RCC 7860 (cell line): ENCODE results near the gene GRM4.

Source experiments
- DNase-seq: peaks from one replicate; pipeline ENCODE4 v3.0.0-alpha.2; 2015; ENCODE audit warnings: low spot score
- FAIRE-seq: peaks from 2 replicates; lab custom pipeline; 2012; peaks lifted over from hg19 to GRCh38; lab: Jason Lieb, UNC

GRM4 gene

DNA sequence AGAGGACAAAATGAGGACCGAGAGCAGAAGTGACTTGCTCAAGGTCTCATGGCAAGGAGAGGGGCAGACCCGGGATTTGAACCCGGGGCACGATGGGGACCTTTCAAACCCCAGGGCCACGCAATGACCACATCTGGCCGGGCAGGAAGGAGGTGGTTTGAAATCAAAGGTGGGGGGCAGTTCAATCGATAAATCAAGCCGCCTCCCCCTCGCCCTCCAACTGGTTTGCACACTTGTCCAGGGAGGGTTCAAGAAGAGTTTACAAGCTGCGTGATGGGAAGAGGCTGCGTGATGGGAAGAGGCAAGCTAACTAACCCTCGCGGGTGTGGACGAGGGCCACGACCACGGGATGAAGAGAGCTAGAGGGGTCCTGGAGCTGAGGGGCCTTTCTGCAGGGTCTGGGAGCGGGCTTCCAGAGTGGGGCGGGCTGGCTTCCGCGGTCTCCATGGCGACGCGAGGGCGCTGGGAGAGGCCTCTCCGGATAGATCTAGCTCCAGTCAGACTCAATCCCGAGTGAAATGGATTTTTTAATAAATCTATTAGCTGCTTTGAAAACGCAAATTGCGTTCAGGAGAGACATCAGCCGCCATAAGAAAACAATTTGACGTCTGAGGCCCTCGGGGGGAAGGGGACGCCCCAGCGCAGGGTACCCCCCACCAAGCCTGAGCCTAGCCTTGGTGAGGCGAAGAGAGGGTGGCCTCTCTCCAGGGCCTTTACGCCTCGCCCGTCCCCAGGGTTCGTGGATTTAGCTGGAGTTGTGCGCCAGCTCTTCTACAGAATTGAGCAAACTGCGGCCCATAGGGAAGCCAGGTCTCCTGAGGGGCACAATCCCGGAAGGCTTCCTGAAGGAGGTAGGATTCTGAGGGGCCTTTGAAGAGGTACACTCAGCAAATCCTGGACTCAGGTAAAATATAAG lies 143.9 kb downstream of the GRM4 start:
- FAIRE-seq, result no peak
- no peak for DNase-seq

DNA sequence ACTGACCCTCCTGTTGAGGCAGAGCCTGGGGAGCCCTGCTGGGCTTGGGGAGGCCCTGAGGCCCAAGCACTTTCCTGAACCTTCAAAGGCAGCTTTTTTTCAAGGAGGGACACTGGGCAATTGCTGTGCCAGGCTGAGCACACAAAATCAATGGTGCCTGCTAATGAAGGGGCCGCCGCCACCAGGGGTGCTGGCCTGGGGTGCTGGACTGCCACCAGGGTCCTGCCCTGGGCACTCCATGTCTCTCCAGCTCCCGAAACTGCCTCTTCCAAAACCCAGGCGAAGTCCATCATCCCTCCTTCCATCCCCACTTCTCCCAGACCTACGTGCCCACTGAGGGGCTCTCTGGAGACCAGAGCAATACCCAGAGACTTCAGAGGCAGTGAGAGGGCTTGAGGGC lies 145.6 kb downstream of the GRM4 start:
- no peak for DNase-seq
- FAIRE-seq, result no peak

DNA sequence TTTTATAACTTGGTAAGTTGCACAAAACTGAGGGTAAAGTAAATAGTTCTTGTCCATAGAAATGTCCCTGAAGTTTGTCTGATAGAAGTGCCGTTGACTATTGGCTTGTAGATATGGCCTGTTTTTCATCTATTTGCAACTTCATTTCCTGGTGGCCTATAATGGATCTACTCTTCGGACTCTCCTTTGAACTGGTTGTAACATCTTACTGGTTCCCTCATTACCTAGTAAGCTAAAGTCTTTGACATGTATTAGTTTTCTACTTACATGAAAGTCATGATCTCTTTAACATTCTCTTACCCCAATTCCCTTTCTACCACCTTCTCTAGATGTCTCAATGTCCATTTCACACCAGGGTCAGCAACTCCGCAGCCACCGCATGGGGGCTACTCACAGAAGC lies 146.3 kb downstream of the GRM4 start:
- no peak for FAIRE-seq
- no peak for DNase-seq

DNA sequence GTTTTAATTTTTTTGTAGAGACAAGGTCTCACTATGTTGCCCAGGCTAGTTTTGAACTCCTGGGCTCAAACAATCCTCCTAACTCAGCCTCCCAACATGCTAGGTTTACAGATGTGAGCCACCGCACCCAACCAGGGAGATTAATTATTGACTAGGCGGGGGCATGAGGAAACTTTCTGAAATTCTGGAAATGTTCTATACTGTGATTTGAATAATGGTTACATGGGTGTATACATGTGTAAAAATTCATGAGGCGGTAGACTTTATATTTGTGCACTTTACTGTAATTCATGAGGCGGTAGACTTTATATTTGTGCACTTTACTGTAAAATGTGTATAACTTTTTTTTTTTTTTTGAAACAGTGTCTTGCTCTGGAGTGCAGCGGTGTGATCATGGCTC lies 147.2 kb downstream of the GRM4 start:
- no peak for FAIRE-seq
- DNase-seq, result no peak

DNA sequence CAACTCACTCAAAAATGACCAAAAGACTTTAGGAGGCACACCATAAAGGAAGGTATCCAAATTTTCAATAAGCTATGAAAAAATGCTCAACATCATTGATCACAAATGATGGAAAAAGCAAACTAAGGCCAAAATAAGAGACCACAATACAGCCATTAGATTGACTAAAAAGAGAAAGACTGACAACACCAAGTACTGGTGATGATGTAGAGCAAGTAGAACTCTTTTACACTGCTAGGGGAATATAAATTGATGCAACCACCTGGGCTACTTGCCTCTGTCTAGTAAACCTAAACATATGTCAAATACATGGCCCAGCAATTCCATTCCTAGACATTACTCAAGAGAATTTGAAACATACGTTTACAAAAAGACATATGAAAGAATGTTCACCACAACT lies 148.6 kb downstream of the GRM4 start:
- FAIRE-seq (no peak), DNase-seq (no peak)

DNA sequence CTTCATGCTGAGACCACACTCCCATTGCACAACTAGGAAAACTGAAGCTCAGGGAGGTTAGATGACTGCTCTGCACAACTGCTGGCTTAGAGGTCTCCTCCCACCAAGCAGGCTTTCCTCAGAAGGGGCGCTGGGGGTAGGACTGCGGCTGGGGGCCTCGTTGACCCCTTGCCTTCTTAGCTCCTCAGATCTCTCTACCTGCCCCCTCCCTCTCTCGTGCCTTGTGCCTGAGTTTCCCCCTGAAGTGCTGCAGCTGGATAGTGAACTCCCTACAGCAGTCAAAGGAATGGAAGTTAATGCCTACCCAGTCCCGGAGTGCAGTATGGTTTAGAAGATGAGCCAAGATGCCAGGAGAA lies 149.8 kb downstream of the GRM4 start:
- DNase-seq (no peak), FAIRE-seq (no peak)

DNA sequence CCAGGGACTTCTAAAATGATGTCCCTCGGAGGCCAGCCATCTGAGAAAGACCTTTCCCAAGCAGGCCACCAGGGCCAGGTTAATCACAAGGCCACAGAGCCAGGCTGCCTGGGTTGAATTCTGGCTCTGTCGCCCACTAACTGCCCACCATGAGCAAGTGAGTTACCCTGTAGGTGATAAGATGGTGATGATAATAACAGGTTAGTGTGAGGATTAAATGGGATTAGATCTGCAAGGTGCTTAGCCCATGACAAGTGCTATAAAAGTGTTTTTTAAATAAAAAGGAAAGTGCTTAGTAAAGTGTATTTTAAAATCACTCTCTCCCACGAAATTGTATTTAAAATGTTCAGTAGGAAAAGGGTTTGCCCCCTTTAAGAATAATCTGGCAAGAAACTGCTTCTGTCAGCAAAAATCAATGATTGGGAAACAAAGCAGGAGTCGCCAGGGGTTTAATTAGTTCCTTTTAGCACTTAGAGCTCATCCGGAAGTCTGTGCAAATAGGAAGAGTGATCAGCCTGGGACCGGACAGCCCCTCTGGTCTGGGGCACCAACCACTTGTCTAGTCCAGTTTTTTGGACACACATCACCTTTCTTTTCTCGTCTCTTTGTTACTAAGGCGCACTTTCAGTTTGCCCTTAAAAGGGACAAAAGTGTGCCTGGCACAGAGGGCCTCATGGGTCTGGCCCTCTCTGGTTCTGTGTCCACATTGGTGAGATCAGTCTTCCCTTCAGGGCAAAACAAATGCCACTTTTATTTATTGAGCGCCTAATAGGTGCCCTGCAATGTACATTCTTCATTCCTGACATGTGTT lies 150.4 kb downstream of the GRM4 start:
- FAIRE-seq (no peak), DNase-seq (no peak)

DNA sequence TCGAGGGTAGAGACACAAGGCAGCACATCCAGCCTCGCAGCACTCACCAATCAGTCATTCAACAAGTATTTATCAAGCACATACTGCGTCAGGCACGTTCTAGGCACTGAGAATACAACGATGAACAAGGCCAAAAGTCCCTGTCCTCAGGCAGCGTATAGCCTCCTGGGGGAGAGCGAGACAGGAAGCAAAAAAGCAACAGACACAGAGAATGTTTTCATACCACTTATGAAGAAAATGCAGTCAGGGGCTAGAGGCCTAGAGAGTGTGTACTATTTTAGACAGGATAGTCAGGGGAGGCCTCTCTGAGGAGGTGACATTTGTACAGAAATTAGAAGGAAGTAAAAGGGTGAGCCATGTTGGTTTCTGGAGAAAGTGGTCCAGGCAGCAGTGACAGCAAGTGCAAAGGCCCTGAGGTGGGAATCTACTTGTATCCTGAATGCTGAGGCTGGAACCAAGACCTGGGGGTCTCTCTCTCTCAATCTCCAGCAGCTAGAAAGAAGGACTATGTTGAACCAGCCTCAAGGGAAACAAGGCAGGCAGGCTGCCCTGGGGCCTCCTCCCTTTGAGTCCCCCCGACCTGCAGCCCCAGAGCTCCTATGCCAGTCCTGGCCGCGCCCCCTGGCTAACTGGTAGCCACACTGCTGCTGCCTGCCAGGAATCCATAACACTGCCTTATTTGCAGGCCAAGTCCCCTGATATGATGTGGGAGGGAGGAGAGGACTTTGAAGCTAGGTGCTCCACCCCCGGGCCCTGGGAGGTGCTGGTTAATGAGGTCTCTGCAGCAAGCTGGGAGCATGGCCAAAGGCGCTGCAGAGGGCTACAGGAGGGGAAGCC lies 151.2 kb downstream of the GRM4 start:
- DNase-seq, result no peak
- no peak for FAIRE-seq

DNA sequence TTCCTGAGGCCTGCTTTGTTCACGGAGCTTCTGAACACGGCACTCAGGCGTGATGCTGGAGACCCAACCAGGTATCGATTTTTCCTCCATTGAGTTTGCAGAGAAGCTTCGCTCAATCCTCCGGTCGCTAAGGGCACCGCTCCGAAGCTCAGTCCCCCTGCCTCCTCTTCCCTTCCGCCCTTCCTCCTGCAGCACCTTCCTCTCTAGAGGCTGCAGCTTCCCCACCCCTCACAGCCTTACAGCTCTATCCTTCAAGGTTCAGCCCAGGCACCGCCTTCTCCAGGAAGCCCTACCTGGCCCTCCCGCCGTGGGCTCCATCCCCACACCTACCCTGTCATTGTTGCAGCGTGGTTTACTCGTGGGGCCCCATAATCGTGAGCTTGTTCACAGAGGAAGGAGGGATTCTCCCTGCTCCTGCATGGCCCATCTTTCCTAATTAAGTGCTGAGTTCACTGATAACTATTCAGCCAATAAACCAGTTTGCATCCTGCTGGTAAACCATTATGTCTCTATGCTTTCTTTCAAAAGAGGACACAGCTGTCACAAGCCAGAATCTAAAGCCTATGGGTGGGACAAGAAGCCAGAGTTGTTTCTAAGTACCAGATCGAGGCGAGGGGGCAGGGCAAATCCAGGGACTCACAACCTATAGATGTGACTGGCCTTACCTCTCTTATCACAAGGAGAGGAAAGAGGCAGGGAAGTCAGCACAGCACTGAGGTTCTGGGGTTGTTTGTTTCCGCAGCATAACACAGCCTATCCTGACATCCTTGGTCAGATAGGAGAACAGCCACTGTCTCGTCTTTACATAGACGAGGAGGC lies 152.0 kb downstream of the GRM4 start:
- FAIRE-seq, result no peak
- no peak for DNase-seq

DNA sequence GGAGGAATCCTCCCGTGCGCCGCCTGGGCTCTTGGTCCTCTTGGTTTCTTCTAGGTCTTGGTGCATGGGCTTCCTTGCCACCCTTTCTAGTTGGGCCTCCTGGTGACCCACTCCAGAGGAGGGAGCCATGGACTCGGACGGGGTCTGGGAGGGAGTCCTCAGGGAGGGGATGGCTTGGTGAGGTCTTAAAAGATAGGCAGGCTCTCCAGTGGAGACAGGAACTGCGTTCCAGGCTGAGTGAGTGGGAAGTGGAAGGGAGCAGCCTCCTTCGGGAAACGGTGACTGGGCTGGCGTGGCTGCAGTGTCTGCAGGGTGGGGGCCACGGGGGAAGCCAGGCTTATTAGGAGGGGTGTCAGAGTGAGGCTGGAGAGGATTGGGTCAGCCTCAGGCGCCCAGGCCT lies 152.8 kb downstream of the GRM4 start:
- no peak for FAIRE-seq
- DNase-seq, result no peak

DNA sequence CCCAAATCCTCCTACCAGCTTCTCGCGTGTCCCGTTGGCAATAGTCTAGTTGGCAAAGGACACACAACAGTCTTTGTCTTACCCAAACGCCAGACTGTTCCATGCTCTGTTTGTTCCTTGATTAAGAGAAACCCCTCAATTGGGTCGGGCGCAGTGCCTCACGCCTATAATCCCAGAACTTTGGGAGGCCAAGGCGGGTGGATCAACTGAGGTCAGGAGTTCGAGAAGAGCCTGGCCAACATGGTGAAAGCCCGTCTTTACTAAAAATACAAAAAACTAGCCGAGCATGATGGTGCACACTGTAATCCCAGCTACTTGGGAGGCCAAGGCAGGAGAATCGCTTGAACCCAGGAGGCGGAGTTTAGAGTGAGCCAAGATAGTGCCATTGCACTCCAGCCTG lies 153.7 kb downstream of the GRM4 start:
- FAIRE-seq, result no peak
- DNase-seq, result no peak

DNA sequence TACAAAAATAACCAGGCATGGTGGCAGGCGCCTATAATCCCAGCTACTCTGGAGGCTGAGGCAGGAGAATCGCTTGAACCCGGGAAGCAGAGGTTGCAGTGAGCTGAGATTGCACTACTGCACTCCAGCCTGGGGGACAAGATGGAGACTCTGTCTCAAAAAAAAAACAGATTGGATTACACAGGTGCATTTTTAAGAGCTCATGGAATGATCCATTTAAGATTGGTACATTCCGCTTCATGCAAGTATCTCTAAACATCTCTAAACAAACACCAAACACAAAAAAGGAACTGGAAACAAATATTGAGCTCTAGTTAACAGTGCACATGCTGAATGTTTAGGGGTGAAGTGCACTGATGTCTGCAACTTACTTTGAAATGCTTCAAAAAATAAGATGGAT lies 154.3 kb downstream of the GRM4 start:
- FAIRE-seq (no peak), DNase-seq (no peak)

DNA sequence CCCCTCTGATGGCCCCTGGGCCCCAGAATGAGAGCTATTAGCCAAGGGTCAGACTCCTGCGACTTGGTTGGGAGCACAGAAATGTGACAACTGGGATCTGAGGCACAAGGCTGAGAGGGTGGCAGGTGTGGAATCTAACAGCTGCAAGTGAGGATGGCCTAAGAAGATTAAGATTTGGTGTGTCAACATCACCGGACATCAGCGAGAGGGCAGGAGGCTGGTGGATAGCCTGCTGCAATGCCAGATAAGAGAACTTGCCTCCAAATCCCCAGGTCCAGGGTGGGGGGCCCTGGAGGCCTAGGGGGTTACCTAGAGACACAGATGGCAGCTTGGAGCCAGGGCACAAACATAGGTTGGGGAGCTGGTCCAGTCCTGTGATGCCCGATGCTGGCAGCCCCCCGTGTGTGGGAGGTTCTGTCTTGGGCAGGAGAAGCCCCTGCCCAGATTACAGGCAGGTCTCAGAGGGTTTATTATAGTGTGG lies 155.8 kb downstream of the GRM4 start:
- FAIRE-seq, result no peak
- DNase-seq, result no peak

DNA sequence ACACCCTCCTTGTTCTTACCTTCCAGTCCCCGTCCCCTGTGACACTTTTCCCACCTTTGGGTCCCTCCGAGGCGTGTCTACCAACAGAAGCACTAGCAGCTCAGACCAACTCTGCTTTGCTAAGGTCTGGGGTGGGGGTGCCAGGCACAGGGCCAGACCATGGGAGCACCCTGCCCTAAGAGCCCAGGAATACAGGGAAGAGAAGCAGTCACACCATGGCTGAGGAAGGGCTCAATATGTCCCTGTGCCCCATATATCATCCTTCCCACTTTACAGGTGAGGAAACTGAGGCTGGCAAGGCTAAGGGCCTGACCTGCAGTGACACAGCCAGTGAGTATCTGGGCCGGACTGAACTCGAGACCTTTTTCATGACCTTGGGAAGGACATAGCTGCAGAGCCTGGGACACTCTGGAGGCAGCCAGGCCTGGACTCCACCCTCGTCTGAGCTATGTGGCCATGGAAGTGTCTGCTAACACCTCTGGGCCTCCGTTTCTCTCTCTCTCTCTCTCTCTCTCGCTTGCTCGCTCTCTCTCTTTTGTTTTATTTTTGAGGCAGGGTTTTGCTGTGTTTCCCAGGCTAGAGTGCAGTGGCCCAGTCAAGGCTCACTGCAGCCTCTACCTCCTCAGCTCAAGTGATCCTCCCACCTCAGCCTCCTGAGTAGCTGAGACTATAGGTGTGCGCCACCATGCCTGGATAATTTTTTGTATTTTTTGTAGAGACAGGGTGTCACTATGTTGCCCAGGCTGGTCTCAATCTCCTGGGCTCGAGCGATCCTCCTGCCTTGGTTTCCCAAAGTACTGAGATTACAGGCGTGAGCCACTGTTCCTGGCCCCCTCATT lies 156.7 kb downstream of the GRM4 start:
- FAIRE-seq (no peak), DNase-seq (no peak)

DNA sequence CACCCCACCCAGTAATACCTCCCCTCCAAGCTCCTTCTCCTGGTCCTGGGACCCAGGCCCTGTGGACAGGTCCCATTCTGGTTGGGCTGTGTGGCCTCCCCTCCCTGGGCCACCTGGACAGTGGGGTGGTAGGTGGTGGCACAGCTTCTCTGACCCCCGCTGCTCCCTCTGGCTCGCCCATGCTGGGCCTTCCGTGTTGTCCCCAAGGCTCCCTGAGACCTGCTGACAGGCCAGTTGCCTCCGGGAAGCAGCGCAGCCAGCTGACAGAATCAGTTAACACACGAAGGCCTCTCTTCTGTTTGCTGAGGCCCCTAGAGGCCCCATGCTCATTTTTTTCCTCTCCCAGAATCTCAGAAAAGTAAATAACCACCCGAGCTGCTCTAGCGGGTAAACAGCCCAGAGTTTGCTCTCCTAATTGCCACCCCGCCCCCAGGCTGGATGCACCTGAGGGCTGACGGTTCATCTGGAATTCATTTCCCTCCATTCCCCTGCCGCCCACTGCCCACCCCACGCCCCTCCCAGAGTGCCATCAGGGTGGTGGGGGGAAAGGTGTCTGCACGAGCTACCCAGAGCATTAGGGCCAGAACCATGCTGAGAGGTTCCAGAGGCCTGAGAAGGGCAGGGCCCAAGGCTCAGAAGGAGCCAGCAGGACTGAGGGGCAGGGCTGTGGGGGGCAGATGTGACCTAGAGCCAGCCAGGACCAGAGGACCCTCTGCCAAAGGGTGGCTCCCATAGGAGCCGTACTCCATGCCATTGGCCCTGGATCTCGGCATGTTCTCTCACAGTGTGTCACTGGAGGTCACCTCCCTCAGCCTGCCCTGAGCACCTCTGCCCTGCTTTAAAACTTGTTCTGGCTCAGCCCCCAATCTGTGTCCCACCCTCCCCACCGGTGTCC lies 157.5 kb downstream of the GRM4 start:
- FAIRE-seq (no peak), DNase-seq (no peak)

DNA sequence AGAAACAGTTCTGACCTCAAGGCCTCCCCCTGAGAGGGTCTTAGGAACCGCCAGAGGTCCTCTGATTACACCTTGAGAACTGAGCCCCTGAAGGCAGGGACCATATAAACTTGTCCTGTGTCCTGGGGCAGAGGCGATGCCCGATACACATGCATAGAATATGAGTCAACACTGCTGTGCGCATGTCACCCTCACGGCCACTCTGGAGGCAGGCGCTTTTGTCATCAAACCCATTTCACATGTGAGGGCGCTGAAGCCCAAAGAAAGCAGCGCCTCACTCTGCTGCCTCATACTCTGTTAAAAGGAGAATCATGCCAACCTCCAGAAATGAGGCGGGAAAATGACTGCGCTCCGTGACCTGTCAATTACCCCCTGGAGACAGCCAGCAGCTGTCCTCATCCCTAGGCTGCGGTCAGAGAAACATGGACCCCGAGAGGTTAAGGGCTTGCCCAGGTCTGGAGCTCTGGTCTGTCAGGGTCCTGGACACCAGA lies 158.3 kb downstream of the GRM4 start:
- no peak for FAIRE-seq
- no peak for DNase-seq

DNA sequence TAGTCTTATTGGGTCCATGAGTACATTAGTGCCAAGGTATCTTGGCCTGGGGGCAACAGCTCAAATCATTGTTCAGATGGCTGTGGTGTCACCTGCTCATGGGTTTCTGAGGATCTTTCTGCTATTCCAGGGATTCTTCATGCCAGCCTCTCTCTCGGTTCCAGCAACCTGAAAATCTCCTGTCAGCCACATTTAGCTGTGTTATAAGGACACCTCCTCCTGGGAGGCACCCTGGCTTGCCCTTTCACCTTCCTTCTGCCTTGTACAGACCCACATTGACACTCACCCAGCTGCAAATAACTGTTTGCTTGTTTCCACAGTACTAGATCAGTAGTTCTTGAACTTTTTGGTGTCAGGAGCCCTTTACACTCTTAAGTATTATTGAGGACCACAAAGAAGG lies 159.9 kb downstream of the GRM4 start:
- no peak for FAIRE-seq
- no peak for DNase-seq

DNA sequence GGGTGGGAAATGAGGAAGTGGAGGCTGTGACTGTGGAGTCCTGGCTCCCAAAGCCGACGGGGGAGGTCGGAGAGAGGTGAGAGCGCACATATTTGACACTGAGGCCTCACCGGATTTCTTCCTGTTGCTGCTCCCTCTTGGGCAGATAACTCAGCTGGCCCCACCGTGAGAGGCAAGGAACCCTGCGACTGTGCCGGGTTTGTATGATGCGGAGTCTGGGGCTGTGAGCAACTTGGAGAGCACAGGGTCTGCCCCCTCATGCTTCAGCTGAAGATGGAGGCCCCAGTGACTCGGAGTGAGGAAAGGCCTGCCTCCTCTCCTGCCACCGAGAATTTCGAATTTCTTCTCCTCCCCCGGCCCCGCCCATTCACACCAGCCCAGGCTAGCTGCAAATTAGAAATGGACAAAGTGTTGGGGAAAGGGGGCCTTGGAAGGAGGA lies 160.6 kb downstream of the GRM4 start:
- no peak for FAIRE-seq
- no peak for DNase-seq
